VCaP (cell line): ENCODE results near the gene ZNHIT3.

Experiments
- H3K27ac ChIP-seq: fragments of 450-650 bp; 2 replicates; pipeline ENCODE4 v1.5.1; 2017
- CTCF ChIP-seq: fragments of 450-650 bp; conservative IDR thresholded peaks from 2 replicates; pipeline ENCODE4 v1.5.1; 2017; ENCODE audit warnings: mild to moderate bottlenecking, moderate library complexity

ZNHIT3 gene

GRCh38 chr17:36534840-36535668, 48.6 kb downstream of the ZNHIT3 start, which contains the start of the genes MYO19 and PIGW:
MYO19 (minus strand) TSS chr17:36534868; CDS start chr17:36532538, 2,330 bp downstream.
PIGW (plus strand) TSS chr17:36534987; CDS start chr17:36537102, 2,115 bp downstream.
- H3K27ac ChIP-seq: peak within 1 kb of the TSS; percentile 98
- TF ChIP-seq CTCF: no peak

GRCh38 chr17:36535669-36536081, 49.2 kb downstream of the ZNHIT3 start:
- H3K27ac ChIP-seq: peak overlapping the region; percentile 98
- TF ChIP-seq CTCF: peak; percentile 4; the same call in 1 of the 2 replicates

- TF ChIP-seq CTCF: no peak
- H3K27ac ChIP-seq: no peak overlapping the region
Measured at GRCh38 chr17:36540696-36541095, 54.2 kb downstream of the ZNHIT3 start.

GRCh38 chr17:36542755-36543154, 56.3 kb downstream of the ZNHIT3 start:
- TF ChIP-seq CTCF: no peak
- peak overlapping the region; percentile 98 for H3K27ac ChIP-seq

GRCh38 chr17:36544044-36544306, 57.5 kb downstream of the ZNHIT3 start:
- TF ChIP-seq CTCF: peak; percentile 37
- peak overlapping the region; percentile 98 for H3K27ac ChIP-seq

GRCh38 chr17:36544307-36545076, 58.0 kb downstream of the ZNHIT3 start, which contains the start of gene GGNBP2:
GGNBP2 (plus strand) TSS chr17:36544919; CDS start chr17:36545725, 806 bp downstream.
- no peak; the same call in 1 of the 2 replicates for TF ChIP-seq CTCF
- peak within 1 kb of the TSS; percentile 98 for H3K27ac ChIP-seq

- peak overlapping the region; percentile 98 for H3K27ac ChIP-seq
- no peak for TF ChIP-seq CTCF
Measured at GRCh38 chr17:36545077-36545464, 58.6 kb downstream of the ZNHIT3 start.
